Loucy (cell line): Measurements from ENCODE around the gene SCN9A.

ENCODE experiments used
- EZH2phosphoT487 ChIP-seq: fragments of 200-600 bp; IDR thresholded peaks from 2 replicates; pipeline ENCODE4 v1.6.1; 2018; ENCODE audit warnings: antibody characterized with exemption, mild to moderate bottlenecking, moderate library complexity, borderline replicate concordance
- TF ChIP-seq, protein P1 (sequence below): fragments of 200-600 bp; sonication (generic); conservative IDR thresholded peaks from 2 replicates; pipeline ENCODE4 v1.5.1; 2014; ENCODE audit warnings: mild to moderate bottlenecking, antibody characterized with exemption, low read length

DNA sequence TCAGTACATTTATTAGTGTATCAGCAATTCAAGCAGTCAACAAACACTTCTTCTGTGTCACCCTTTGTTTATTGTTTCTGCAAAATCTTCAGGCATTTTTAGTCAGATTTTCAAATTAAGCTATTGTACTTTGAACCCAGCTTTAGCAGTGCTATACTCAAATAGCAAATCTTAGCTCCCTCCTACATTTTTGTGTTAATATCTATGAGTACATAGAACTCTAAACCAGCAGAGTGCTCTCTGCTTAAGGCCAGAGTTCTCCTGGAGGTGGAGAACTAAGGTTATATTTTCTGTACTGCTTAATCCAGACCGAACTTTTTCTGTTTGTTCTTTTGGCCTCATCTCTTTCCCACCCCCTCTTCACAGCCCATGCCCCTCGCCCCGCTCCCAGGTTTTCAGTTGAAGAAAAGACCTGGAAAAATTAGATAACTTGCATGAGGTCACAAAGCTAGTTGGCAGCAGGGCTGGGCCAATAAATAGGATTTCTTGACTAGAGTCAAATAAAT, 218.7 kb downstream of the SCN9A start:
- TF ChIP-seq, protein P1, sequence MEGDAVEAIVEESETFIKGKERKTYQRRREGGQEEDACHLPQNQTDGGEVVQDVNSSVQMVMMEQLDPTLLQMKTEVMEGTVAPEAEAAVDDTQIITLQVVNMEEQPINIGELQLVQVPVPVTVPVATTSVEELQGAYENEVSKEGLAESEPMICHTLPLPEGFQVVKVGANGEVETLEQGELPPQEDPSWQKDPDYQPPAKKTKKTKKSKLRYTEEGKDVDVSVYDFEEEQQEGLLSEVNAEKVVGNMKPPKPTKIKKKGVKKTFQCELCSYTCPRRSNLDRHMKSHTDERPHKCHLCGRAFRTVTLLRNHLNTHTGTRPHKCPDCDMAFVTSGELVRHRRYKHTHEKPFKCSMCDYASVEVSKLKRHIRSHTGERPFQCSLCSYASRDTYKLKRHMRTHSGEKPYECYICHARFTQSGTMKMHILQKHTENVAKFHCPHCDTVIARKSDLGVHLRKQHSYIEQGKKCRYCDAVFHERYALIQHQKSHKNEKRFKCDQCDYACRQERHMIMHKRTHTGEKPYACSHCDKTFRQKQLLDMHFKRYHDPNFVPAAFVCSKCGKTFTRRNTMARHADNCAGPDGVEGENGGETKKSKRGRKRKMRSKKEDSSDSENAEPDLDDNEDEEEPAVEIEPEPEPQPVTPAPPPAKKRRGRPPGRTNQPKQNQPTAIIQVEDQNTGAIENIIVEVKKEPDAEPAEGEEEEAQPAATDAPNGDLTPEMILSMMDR, result no peak
- no peak for TF ChIP-seq EZH2phosphoT487
